ENCODE measurements around the gene JDP2. TPM values are rescaled to one million over a fixed set of nuclear protein-coding genes. Genes with fewer than 3 reads are reported as not detected.

JDP2 gene
- total and polyA plus RNA-seq, 2 of the 4 experiments (the other 2 are of a cell fraction): 35.7 to 38.4 TPM

GRCh38 chr14:75383721-75384120 is 44.1 kb upstream of the JDP2 start:
- Histone ChIP-seq H3K23ac (ENCODE audit: low read depth, low read length) (no peak overlapping the region), H2BK15ac (ENCODE audit: low read depth, low read length) (no peak overlapping the region), H3K27me3 (ENCODE audit: control insufficient read depth, insufficient read depth, low read length) (peaks cover 20% of the 10 kb centered on the region), H3K9me3 (ENCODE audit: control insufficient read depth, insufficient read depth, low read length) (no peaks in the 10 kb centered on the region), H4K8ac (ENCODE audit: low read depth in 2 of 2, low read length in 2 of 2) (no peak overlapping the region), H3K27ac (ENCODE audit: insufficient read depth, low read length) (no peak overlapping the region), H4K5ac (ENCODE audit: low read depth, low read length) (no peak overlapping the region), H3K9me1 (ENCODE audit: insufficient read depth, low read length) (no peaks in the 10 kb centered on the region), H2AK9ac (replicated peaks; ENCODE audit: low read depth, low read length, poor library complexity) (no peak overlapping the region), H2BK20ac (ENCODE audit: low read depth, low read length) (no peak overlapping the region), H3K4me3 (ENCODE audit: insufficient read depth, low read depth, low read length) (no peak overlapping the region), H2AFZ (replicated peaks; ENCODE audit: low read length, poor library complexity) (no peak overlapping the region), H2BK120ac (ENCODE audit: low read depth, low read length) (no peak overlapping the region), H2AK5ac (ENCODE audit: low read depth, low read length) (no peak overlapping the region), H3K9ac (ENCODE audit: low read depth, low read length) (no peak overlapping the region), H3K36me3 (ENCODE audit: control insufficient read depth, insufficient read depth, low read length) (no peaks in the 10 kb centered on the region), H4K91ac (ENCODE audit: insufficient read depth, low read depth, low read length) (no peak overlapping the region), H3K79me1 (ENCODE audit: low read depth in 1 of 2, low read length in 2 of 2) (no peaks in the 10 kb centered on the region), H2BK5ac (ENCODE audit: low read depth, low read length, poor library complexity, severe bottlenecking) (no peak overlapping the region), H3K4me2 (ENCODE audit: low read depth, low read length) (no peak overlapping the region), H3K18ac (ENCODE audit: low read depth, low read length) (no peak overlapping the region), H3K4me1 (ENCODE audit: control insufficient read depth, insufficient read depth, low read length) (no peaks in the 10 kb centered on the region), H3K56ac (ENCODE audit: extremely low read depth, insufficient read depth, low read length) (no peak overlapping the region), H4K20me1 (ENCODE audit: insufficient read depth, low read length) (no peaks in the 10 kb centered on the region), H3K14ac (replicated peaks; ENCODE audit: low read depth, low read length) (no peak overlapping the region), H3K4ac (ENCODE audit: low read depth, low read length) (no peak overlapping the region)
- no CpG with 5 or more reads among the region's 1 CpG for WGBS, 2 experiments (ENCODE audit: extremely low coverage in 2 of 2, insufficient read length in 1 of 2)
- no peak for TF ChIP-seq CTCF (conservative IDR thresholded peaks at IDR 0.05; ENCODE audit: low read depth, low read length)
- TF ChIP-seq FOS (IDR thresholded peaks at IDR 0.05; ENCODE audit: low read depth, low read length): no peak
- TF ChIP-seq ELK1 (IDR thresholded peaks at IDR 0.05; ENCODE audit: borderline replicate concordance, low read depth, low read length): no peak
- TF ChIP-seq POLR2A (IDR thresholded peaks at IDR 0.05; ENCODE audit: low read depth, low read length): no peak
- TF ChIP-seq, protein P1, sequence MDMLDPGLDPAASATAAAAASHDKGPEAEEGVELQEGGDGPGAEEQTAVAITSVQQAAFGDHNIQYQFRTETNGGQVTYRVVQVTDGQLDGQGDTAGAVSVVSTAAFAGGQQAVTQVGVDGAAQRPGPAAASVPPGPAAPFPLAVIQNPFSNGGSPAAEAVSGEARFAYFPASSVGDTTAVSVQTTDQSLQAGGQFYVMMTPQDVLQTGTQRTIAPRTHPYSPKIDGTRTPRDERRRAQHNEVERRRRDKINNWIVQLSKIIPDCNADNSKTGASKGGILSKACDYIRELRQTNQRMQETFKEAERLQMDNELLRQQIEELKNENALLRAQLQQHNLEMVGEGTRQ (IDR thresholded peaks at IDR 0.05; ENCODE audit: low read depth, low read length): no peak
- no peak for TF ChIP-seq NFE2L2 (IDR thresholded peaks at IDR 0.05; ENCODE audit: low read depth, low read length)
- no peak for TF ChIP-seq SMC3 (IDR thresholded peaks at IDR 0.05; ENCODE audit: low read depth, low read length)
- TF ChIP-seq RCOR1 (IDR thresholded peaks at IDR 0.05; ENCODE audit: insufficient replicate concordance, low read length): no peak
- no peak for TF ChIP-seq CHD1 (IDR thresholded peaks at IDR 0.05; ENCODE audit: low read depth, low read length)
- no peak for TF ChIP-seq MAZ (IDR thresholded peaks at IDR 0.05; ENCODE audit: borderline replicate concordance, low read depth, low read length)
- TF ChIP-seq RFX5 (IDR thresholded peaks at IDR 0.05; ENCODE audit: low read depth, low read length): no peak
- no peak for TF ChIP-seq CEBPB (IDR thresholded peaks at IDR 0.05; ENCODE audit: low read depth, low read length)
- no peak for TF ChIP-seq MAFK (IDR thresholded peaks at IDR 0.05; ENCODE audit: low read depth, low read length)
- no peak for TF ChIP-seq RAD21 (IDR thresholded peaks at IDR 0.05; ENCODE audit: low read length)
- no peak for TF ChIP-seq MXI1 (IDR thresholded peaks at IDR 0.05; ENCODE audit: borderline replicate concordance, low read depth, low read length)
- TF ChIP-seq BHLHE40 (IDR thresholded peaks at IDR 0.05; ENCODE audit: low read depth, low read length): no peak
- dilution Hi-C loops (cut with HindIII; ENCODE audit: low sequenced_read_pairs, unreplicated experiment) (no loop called here), intact Hi-C loops (cut with micrococcal nuclease) (no loop called here), in situ Hi-C loops (cut with MboI; ENCODE audit: low sequenced_read_pairs) (no loop called here)
- no TSS peak for BruUV-seq (replicated peaks)
- CTCF ChIA-PET: no interaction called here
- ATAC-seq (ENCODE audit: low read depth) (no peak), DNase-seq (no peak)
- POLR2A ChIA-PET (ENCODE audit: unreplicated experiment): no interaction called here
